GM18517 (cell line): ENCODE measurements around the gene FBXO39.
"Not testable (repeated sequence)": the region's sequence is repeated elsewhere in the genome, so short reads cannot be mapped to it uniquely, and the experiment has no call there.

Experiments
- ATAC-seq: cut with Tn5 transposase; IDR thresholded peaks from one replicate; pipeline ENCODE4 v1.9.1; 2021; ENCODE audit warnings: mild to moderate bottlenecking, moderate library complexity; ENCODE audit not compliant: unreplicated experiment

FBXO39 gene

DNA sequence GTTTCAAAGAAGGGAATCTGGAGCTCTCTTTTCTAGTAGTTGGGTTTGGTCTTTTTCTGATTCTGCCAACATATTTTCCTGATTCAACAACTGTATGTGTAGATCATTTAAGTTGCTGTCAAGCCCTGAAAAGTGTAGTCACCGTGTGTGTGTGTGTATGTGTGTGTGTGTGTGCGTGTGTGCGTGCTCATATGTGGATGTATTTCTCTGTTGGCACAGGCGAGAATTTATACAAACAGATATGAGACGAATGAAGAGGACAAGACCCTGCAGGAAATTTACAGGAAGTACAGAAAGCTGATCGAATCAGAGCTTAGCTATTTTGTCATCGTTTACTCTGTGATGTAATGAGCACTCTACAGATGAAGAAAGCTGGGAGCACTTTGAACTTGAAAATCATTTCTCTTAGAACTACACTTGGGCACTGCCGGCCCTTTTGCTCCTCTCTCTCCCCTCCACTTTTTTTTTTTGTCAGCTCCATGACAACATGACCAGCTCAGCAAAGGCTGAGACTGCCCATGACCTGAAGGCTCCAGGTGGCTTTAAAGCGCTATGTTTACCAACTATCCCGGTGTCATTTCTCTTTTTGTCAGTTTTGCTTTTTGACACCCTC is 11.2 kb downstream of the FBXO39 start:
- ATAC-seq, result no peak

- ATAC-seq, result no peak
Observed at GRCh38 chr17:6789146-6789545, 13.1 kb downstream of the FBXO39 start.

GRCh38 chr17:6793748-6794493 is 17.9 kb downstream of the FBXO39 start:
- no peak for ATAC-seq

- no peak for ATAC-seq
Observed at GRCh38 chr17:6796017-6796886, 20.2 kb downstream of the FBXO39 start.

- no peak for ATAC-seq
Observed at GRCh38 chr17:6796887-6797490, 21.0 kb downstream of the FBXO39 start.

GRCh38 chr17:6797718-6798351 is 21.8 kb downstream of the FBXO39 start:
- no peak for ATAC-seq

DNA sequence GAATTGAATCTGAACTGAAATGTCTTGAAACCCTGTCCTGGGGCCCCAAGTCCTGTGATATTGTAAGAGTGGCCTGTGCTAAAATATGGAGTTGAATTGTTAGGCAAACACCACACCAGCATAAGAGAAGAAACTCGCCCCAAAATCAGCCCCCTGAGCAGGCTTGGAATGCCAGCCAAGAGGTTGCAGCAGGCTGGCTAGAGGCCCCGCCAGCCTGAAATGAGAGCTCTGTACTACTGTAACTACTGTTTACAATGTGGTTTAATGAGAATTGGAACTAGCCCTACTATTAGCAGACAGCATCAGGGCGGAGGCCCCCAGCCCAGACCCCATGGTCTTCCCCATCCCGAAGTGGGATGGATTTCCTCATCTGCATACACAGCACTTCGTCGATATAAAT is 23.7 kb downstream of the FBXO39 start:
- ATAC-seq, result no peak

DNA sequence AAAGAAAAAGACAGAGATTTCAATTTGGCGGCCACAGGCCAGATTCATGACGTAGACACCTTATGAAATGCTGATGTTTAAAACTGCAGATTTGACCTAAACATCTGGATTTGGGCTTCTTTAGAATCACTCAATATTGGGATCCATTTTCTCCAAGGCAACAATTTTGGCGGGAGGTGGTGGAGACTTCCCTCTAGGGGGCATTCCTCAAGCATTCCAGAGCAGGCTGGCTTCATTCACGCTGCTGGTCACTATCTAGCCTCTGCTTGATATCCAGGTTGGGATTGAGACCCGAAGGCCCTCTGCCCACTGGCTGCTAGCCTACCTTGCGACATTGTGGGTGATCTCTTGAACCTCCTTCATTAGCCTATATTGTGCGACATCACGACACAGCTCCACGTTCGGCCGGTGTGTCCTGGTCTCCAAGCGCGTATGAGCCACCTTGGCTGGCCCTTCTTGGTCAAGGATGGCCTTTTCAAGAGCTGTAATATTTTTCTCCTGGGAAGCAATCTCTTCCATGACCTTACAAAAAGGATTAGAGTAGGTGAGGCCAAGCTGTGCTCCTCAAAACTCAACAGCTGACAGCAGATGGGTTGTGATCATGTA is 24.5 kb downstream of the FBXO39 start:
- no peak for ATAC-seq

- ATAC-seq, result no peak
Observed at GRCh38 chr17:6811510-6811909, 35.5 kb downstream of the FBXO39 start.

- ATAC-seq, result no peak
Observed at GRCh38 chr17:6812295-6812694, 36.3 kb downstream of the FBXO39 start.

GRCh38 chr17:6815775-6816174 is 39.8 kb downstream of the FBXO39 start:
- ATAC-seq, result no peak

- ATAC-seq, result not testable (repeated sequence)
Observed at GRCh38 chr17:6816368-6816767, 40.4 kb downstream of the FBXO39 start.

DNA sequence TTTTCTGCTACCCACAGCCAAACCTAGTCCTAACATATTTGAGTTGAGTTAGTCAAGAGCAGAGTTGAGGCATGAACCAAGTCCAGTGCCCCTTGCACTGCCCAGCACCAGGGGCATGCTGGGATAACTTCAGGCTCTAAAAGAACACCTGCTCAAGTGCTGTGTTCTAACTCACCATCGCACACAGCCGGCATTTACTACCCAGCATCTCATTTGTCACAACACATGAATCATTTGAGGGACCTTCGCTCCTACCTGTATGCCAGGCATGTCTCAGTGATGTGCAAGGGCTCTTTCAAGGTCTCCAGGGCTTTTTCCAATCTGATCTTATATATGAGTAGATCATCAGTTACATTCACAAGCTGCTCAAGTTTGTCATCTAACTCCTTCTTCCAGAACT is 42.9 kb downstream of the FBXO39 start:
- no peak for ATAC-seq

DNA sequence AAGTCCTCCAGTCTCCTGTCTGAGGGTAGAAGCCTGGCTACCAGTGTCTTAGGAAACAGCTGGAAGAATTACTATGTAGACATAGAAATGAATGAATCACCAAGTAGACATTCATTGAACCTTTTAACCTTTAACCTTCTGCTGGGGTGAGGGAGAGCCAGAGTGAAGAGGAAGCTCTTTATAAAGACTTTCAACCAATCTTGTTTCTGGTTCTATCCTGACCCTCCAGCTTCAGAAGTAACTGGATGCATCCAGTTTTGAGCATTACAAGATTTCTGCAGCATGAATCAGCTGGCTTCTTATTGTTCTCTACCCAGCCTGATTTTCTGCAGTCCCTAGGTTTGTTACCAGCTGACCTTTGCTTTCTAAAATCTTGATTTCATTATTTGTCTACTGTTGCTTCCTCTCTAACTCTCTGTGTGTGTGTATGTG is 47.0 kb downstream of the FBXO39 start:
- no peak for ATAC-seq

DNA sequence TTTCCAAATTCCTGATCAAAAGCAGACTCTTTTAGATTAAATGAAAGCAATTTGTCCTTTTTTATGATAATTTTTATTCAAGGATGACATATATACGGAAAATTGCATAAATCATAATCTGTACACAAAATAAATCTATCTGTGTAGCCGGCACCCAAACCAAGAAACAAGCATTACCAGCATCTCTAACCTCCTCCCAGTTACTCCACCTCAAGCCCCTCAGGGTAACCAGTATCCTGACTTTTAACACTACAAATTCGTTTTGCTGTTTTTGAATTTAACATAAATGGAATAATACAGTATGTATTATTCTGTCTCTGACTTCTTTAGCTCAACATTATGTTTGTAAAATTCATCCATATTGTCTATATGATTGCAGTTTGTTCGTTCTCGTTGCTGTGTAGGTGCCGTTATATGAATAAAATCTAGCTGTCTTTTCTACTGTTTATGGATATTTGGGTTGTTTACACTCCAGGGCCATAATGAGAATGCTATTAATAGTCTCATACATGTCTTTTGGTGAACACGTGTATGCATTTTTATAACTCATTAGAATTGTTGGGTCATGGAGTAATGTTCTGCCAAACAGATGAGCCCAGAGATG is 54.5 kb downstream of the FBXO39 start:
- ATAC-seq, result no peak

DNA sequence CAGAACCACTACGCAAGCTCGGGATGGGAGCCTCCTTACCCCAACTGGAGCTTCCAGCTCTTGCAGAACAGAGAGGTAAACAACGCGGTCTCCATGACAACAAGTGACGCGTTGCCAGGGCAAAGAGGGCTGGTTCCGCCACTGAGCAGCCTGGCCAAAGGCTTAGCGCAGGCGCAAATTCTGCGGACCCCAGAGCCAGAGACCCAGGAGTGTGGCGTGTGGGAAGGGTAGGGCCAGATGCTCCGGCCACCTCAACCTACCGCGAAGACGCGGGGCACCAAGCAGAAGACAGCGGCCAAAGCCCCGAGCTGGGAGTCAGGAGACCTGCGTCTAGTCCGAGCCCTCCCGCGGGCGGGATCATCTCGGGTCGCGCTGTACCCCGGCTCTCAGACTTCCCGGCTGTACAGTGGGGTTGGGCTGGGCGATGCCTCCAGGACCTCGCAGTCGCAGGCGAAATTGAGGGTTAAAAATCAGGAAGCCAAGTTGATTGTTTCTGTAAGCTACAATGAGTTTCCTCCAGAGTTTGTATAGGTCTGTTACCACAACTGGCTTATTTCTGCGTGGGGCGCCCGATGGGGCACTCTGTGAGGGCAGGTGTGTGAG is 55.7 kb downstream of the FBXO39 start, which contains the start of gene TEKT1:
Gene TEKT1, minus strand, starts transcription at position 69 of the 603 bp plus-strand sequence. CDS start 1,353 bp downstream, outside the sequence.
- no peak for ATAC-seq
